Liver (tissue), 3 donors: ENCODE data around the gene ECE1.

Experiments
- CTCF ChIP-seq: fragments of 150-350 bp; IDR thresholded peaks from 2 replicates; pipeline ENCODE4 v1.5.1; 2017; ENCODE audit warnings: improper control_type of control experiment, low read depth, low read length; ENCODE audit not compliant: missing input control
- EGR1 ChIP-seq, 2 donors: IDR thresholded peaks; 2 replicates each; pipeline ENCODE4 v1.6.1; 2016 to 2018; ENCODE audit warnings: antibody characterized with exemption in 2 of 2, low read depth in 2 of 2
- GABPA ChIP-seq, 2 donors: IDR thresholded peaks in 1 of 2; conservative IDR thresholded peaks in 1 of 2; 2 replicates each; pipeline ENCODE4 v1.6.1; 2016; ENCODE audit warnings: antibody characterized with exemption in 2 of 2, mild to moderate bottlenecking in 1 of 2, moderate library complexity in 1 of 2
- JUND ChIP-seq, 2 donors: IDR thresholded peaks; 2 replicates each; pipeline ENCODE4 v1.6.1; 2016; ENCODE audit warnings: antibody characterized with exemption in 2 of 2
- MAX ChIP-seq: IDR thresholded peaks from 2 replicates; pipeline ENCODE4 v1.6.1; 2016; ENCODE audit warnings: antibody characterized with exemption
- RAD21 ChIP-seq, 2 donors: IDR thresholded peaks; 2 replicates each; pipeline ENCODE4 v1.6.1; 2016; ENCODE audit warnings: antibody characterized with exemption in 2 of 2, mild to moderate bottlenecking in 2 of 2
- REST ChIP-seq: IDR thresholded peaks from 2 replicates; pipeline ENCODE4 v1.6.1; 2016; ENCODE audit warnings: antibody characterized with exemption, mild to moderate bottlenecking
- RXRA ChIP-seq, 2 donors: IDR thresholded peaks; 2 replicates each; pipeline ENCODE4 v1.6.1; 2017 to 2018; ENCODE audit warnings: antibody characterized with exemption in 2 of 2, mild to moderate bottlenecking in 1 of 2
- SP1 ChIP-seq: IDR thresholded peaks from 2 replicates; pipeline ENCODE4 v1.6.1; 2018; ENCODE audit warnings: antibody characterized with exemption, mild to moderate bottlenecking
- TAF1 ChIP-seq: conservative IDR thresholded peaks from 2 replicates; pipeline ENCODE4 v1.6.1; 2016; ENCODE audit warnings: antibody characterized with exemption, mild to moderate bottlenecking
- YY1 ChIP-seq: IDR thresholded peaks from 2 replicates; pipeline ENCODE4 v1.6.1; 2016; ENCODE audit warnings: antibody characterized with exemption, mild to moderate bottlenecking
- ZBTB33 ChIP-seq: IDR thresholded peaks from 2 replicates; pipeline ENCODE4 v1.6.1; 2016; ENCODE audit warnings: antibody characterized with exemption
- donor health status: healthy.
- donor health status: healthy.

- no peak for TF ChIP-seq TAF1
- no peak for TF ChIP-seq CTCF
- no peak for TF ChIP-seq MAX
- no peak for TF ChIP-seq GABPA (IDR thresholded peaks at IDR 0.05 in 1 of 2, conservative IDR thresholded peaks at IDR 0.05 in 1 of 2)
- TF ChIP-seq SP1, result no peak
- no peak for TF ChIP-seq JUND (IDR thresholded peaks at IDR 0.05)
- TF ChIP-seq EGR1 (IDR thresholded peaks at IDR 0.05; ENCODE audit: low read depth in 2 of 2), result no peak
- TF ChIP-seq RAD21 (IDR thresholded peaks at IDR 0.05), result no peak
- TF ChIP-seq REST, result no peak
- TF ChIP-seq RXRA (IDR thresholded peaks at IDR 0.05), result no peak
- TF ChIP-seq YY1, result no peak
- TF ChIP-seq ZBTB33, result no peak
These were observed 17.5 kb upstream of the ECE1 start for GRCh38 chr1:21307663-21308305.
